GM21737 (cell line): Measurements from ENCODE around the gene ELF4.
A peak's percentile ranks its signal among the peaks of the same experiment; 100 is the strongest.

Experiments
- ATAC-seq: cut with Tn5 transposase; IDR thresholded peaks from one replicate; pipeline ENCODE4 v1.9.1; 2021; ENCODE audit warnings: mild to moderate bottlenecking, moderate library complexity; ENCODE audit not compliant: unreplicated experiment

The ELF4 gene

GRCh38 chrX:130051176-130051845 is 59.0 kb downstream of the ELF4 start:
- no peak for ATAC-seq

GRCh38 chrX:130049821-130050220 is 60.5 kb downstream of the ELF4 start:
- no peak for ATAC-seq

GRCh38 chrX:130048686-130049222 is 61.5 kb downstream of the ELF4 start:
- no peak for ATAC-seq

GRCh38 chrX:130047416-130047815 is 62.9 kb downstream of the ELF4 start:
- ATAC-seq = no peak

- ATAC-seq = no peak
Measured at GRCh38 chrX:130039847-130040246, 70.5 kb downstream of the ELF4 start.

- no peak for ATAC-seq
Measured at GRCh38 chrX:130034178-130034577, 76.1 kb downstream of the ELF4 start.

- ATAC-seq = no peak
Measured at GRCh38 chrX:130032552-130032951, 77.7 kb downstream of the ELF4 start.

- no peak for ATAC-seq
Measured at GRCh38 chrX:130030826-130031225, 79.5 kb downstream of the ELF4 start.

- ATAC-seq = no peak
Measured at GRCh38 chrX:130028196-130028595, 82.1 kb downstream of the ELF4 start.

- no peak for ATAC-seq
Measured at GRCh38 chrX:130027569-130027968, 82.7 kb downstream of the ELF4 start.

- no peak for ATAC-seq
Measured at GRCh38 chrX:130025256-130025655, 85.0 kb downstream of the ELF4 start.

- peak; percentile 100 for ATAC-seq
Measured at GRCh38 chrX:130024127-130024526, 86.2 kb downstream of the ELF4 start.

- ATAC-seq = no peak
Measured at GRCh38 chrX:130020661-130021324, 89.5 kb downstream of the ELF4 start.

- no peak for ATAC-seq
Measured at GRCh38 chrX:130018143-130018542, 92.2 kb downstream of the ELF4 start.

- ATAC-seq = no peak
Measured at GRCh38 chrX:130015181-130015580, 95.1 kb downstream of the ELF4 start.
